NCI-H510A treated with DMSO at 0.1 percent for 48 hours (cell line): ENCODE results near the gene ZBTB20.
A peak's percentile ranks its signal among the peaks of the same experiment; 100 is the strongest.

Experiments
- DNase-seq: peaks from one replicate; lab custom pipeline; 2025; lab: John Stamatoyannopoulos, UW

ZBTB20 gene

DNA sequence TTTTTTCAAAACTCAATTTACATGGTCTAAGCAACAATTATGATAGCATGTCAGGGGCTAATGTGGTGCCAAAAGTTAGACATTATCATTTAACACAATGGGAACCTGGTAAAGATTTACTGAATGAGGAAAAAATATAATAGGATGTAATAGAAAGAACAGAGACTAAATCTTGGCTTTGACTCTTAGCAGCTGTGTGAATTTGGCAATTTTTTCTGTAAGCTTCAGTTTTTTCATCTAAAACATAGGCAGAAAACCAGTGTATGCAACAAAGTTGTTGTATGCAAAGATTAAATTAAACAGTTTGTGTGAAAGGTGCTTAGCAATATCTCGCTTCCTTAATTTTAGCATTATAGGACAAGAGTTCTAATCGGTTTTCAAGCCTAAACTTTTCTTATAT, 57.6 kb downstream of the ZBTB20 start:
- no peak for DNase-seq

DNA sequence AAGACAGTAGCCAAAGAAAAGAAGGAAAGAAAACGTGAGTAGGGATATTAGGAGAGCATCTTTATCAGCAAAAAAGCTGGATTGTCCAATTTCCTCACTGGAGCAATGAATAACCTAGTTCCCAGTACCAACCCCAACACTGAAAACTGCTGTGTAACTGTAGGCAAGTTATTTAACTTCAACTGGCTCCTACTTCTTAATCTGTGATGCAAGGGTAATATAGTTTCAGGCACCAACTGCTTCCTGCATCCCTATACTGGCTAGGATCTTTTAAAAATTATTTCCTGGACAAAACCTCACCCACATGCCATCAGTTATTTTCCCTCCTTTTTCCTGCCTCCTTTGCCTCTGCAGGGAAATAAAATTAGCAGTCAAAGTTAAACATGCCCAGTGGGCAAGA, 59.6 kb downstream of the ZBTB20 start:
- no peak for DNase-seq

DNA sequence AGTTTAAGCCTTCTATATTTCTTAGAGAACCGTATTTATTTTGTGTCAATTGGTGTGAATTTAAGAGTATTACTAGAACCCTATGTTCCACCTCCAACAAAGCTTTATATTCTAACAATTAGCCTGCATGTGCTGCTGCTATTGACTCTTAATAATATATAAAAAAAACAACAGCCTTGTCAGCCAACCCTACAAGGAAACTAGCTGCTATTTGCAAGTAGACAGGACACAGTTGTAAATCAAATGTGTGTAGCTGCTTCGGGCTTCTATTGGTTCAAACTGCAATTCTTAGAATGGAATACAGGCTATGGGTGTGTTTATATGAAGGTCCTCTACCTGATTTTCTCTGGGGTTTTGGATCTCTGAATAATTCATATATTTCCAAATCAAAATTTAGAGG, 60.7 kb downstream of the ZBTB20 start:
- no peak for DNase-seq

DNA sequence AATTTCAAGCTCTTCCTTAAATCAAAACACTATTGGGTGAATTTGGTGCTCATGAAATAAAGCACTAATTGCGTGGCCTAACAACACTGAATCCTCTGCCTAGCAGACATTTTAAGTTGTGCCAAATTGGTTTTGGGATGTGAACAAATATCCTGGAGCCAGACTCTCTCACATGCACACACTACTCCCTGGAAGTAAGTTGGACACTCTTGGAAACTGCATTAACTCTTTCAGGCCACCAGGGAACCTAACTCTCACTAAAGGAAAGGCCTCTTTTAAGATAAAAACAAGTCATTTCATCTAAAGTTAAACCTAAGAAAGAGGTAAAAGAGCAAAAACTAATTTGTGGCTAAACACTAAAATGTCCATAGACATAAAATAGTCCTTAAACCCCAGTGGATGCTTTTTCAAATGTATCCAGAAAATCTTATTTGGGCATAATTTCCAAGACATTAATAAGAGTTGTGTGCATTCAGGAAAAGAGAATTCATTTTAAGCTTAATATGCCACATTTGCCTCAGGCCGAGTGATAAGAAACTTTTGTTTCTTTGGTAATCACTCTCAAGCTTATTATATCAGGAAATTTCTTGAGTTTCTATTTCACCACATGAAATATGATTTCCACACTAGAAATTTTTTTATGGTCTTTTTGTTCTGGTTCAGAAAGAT, 61.8 kb downstream of the ZBTB20 start:
- DNase-seq = no peak

DNA sequence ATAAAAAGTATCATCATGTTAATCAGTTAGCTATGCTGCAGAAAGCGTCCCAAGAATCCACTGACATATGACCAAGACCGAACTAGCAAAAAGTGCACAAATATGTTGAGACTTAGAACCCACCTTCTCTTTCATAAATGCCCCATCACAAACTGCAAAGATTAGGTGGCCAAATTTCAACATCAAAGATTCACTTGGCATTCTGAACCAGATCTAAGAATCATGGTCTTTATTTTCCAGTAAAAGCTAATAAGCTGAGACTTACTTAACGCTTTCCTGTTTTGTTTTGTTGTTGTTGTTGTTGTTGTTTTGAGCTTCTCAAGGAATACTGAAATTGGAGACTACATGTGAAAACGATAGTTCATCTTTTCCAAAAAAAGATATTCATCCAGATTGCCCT, 62.4 kb downstream of the ZBTB20 start:
- DNase-seq = no peak

DNA sequence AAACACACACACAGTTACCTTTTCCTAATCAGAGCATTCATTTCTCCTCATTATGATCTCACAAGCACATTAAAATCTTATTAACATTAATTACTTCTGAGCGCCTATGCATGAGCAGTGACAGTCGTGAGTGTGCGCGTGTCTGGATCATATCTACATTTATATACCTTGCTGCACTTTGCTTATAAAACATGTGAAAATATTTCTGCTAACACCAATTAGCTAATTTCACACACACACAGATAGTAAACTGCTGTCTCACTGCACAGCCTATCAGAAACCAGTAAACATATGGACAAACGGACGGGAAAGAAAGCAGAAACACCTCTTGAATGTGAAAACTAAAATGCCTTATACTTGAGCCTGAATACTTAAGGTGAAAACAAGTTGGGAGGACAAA, 64.8 kb downstream of the ZBTB20 start:
- no peak for DNase-seq

DNA sequence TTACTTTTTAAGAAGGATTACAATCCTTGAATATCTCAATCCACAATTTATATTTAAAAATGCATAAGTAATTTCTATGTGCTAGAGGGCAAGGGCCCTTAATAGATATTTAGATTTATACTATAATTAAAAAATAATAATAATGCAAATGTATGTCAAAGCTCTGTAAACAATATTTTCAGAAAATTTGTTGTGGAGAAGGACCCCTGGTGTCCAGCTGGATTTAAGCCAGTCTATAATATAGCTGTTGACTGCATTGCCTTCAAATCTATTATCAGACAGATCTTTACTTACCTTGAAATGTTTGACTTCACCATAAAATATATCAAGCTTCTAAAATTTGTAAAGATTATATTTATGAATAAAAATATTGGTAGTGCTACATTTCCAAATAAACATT, 65.6 kb downstream of the ZBTB20 start:
- DNase-seq = no peak

DNA sequence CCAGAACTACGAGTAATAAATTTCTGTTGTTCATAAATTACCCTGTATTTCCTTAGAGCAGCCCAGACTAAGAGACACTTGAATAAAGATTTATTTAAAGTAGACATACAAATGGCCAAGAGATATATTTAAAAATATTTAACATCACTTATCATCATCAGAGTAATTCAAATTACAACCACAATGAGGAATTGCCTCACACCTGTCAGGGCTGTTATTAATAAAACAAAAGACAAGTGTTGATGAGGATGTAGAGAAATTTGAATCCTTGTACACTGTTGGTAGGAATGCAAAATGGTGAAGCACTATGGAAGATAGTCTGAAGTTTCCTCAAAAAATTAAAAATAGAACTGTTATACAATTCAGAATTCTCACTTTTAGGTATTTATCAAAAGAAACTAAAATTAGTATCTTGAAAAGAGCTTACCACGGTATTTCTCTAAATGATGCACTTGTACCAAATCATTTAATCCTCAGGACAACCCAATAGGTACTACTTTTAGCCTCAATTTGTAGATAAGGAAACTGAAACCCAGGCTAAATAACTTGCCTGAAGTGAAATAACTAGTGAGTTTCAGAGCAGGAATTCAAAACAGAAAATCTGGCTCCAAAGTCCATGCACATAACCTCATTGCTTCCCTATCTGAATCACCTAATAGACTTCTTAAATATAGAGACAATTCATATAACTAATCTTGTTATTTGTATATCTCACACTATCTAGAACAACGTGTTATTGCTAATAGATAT, 69.4 kb downstream of the ZBTB20 start:
- DNase-seq = no peak

DNA sequence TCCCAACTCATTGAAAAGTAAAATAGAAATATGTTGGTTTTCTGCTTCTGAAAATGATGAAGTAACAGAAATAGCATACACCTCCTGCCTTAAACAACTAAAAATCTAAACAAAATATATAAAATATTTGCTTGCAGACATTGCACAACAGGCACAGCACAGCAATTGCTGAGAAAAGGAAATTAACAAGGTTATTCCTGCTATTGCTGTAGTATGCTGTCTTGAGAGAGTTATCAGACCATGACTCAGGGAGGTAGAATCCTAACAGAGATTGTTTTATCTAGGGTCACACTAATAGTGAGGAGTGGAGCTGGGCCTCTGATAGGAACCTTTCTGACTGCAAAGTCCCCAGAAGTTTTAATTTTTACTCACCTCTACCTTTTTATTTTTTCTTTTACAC, 72.6 kb downstream of the ZBTB20 start:
- DNase-seq = no peak

DNA sequence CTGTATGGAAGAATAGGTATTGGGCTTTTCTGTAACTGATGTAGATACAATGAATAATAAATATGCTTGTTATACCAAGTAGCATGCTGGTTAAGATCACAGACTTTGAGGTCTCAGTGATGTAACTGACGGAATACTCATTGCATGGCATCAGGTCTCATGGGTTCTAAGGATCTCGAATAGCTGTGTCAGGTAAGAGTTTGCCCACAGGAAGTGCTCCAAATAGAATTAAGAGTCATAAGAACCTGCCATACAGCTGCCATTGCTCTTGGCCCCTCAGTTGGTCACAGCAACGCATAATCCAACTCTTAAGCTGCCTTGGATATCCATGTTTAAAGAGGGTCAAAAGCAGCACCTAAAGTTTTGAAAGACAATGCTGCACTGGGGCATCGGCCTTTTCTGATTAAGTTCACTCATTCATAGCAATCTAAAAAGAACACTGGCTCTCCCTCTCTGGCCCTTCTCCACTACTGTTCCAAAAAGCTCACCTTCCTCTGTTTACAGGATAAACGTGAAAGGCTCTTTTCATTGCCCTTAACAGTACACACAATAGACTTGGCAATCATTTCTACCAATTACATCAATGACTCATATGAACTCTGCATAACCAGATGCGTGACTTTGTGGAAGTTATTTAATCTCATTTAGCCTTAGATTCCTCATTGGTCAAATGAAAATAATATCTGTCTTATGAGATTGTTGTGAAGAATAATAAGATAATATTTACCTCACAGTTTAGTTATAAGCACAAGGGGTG, 74.6 kb downstream of the ZBTB20 start:
- no peak for DNase-seq

DNA sequence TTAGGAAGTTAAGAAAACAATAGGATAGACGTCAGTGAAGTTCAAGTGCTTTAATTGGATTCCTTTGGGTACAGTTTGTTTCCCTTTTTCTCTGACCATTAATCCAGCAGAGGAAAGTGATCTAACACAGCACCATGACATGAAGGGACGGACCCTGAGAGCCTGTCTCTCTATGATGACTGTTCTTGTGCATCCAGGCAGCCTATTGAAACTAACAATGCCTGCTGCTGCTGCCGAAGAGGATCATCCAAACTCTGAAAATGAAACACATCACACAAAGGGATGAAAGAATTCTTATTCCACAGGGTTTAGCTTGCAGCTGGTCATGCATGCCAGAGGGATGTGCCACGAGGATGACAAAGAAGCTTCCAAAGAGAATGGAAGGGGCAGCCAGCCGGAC, 75.5 kb downstream of the ZBTB20 start:
- DNase-seq = no peak

DNA sequence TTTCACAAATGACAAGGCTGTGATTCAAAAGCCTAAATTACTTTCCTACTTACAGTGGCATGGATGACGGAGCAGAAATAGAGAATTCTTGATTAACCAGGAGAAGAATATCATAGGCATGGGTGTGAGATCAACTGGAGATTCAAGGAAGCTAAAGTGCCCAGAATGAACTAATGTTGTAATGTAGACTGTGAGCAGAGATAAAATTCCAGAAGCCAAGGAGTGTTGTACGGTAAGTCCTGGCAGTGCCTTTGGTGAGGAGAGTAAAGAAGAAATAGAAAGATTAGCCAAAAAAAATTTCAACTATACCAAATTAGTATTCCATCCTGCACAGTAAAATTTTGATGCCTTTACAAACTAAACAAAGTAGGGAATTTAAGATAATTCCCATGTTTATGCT, 75.9 kb downstream of the ZBTB20 start:
- no peak for DNase-seq

DNA sequence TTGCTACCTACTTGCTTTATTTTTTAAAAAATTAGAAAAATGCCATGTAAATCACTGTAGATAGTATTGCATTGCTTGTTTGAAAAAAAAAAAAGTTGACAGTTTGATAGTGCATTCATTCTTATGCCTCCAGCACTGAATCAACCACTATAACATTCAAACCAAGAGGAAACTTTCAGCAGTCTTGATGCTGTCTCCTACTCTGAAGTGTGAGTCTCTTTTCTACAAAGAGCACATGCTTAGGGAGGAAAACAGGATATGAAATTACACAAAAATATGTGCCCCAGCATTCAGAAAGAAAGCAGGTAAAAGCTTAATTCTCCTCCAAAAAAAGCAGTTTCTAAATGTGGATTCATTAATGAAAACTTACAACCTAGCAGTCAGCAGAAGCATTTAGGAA, 78.3 kb downstream of the ZBTB20 start:
- DNase-seq = no peak

DNA sequence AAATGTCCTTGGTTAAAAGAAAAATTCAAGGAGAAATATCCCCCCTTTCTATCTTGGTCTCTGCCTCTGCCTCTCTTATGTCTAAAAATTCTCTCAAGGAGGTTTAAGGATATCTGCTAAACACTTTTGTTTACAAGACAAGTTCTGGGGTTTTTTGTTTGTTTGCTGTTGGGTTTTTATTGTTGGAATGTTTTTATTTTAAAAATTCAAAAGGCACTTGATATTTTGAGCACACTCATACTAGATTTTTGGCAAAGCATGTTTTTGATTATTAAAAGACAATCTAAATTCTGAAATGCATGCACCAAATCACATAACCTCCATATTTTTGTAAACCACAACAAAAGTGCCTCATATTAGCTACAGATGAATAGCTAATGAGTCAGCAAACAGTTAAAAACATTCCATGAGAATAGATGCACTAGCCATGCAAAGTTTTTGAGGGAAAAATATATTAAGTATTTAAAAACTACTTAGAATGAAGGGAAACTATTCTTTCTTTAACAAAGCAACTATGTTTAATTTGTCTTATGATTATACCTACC, 84.6 kb downstream of the ZBTB20 start:
- no peak for DNase-seq

DNA sequence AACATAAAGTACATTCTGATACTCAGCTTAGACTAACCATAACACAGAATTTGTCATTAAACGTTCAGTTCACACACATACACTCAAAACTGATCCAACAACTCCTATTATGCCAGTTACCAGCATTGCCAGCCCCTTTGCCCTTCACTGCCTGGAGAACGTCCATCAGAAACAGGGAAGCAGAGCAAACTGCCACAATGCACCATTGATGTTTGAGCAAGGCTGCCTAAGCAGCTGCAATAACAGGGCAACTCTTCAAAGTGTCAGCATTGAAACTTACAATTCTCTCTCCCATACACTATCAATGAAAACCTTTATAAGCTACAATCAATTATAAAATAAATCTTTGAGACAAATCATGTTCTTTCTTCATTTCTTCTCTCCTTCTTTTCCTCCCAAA, 85.1 kb downstream of the ZBTB20 start:
- no peak for DNase-seq

DNA sequence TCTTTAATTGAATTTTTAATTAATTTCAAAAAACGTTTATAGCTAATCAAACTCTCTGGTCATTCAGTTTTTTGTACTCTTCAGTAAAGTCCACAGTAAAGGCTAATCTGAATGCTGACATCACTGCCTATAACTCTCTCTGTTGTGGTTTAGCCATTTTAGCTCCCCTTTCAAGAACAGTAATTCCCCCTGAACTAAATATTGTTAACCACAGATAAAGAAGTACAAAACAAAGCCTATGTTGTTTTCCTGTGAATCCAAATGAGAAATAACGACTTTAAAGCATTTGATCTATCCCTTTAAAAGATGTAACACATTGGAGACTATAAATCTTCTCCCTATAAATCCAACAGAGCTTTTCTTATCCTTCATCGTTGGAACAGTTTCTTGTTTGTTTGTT, 94.2 kb downstream of the ZBTB20 start:
- no peak for DNase-seq

DNA sequence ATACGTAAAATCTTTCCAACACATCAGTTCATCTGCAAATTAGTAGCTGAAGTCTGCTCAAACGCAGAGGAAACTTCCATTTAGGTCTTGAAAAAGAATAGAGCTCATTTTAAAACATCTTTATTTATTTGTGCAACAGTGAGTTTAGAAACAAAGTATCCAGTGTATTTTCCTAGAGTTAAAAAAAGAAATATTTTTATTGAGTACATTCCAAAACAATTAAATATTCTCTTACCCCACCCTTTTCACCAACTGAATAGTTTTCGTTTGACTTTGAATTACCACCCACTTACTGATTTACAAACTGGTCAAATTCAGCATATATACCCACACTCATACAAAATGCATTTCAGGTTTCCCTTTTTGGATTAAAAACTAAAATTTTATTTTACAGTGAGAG, 104.7 kb downstream of the ZBTB20 start:
- DNase-seq = no peak

DNA sequence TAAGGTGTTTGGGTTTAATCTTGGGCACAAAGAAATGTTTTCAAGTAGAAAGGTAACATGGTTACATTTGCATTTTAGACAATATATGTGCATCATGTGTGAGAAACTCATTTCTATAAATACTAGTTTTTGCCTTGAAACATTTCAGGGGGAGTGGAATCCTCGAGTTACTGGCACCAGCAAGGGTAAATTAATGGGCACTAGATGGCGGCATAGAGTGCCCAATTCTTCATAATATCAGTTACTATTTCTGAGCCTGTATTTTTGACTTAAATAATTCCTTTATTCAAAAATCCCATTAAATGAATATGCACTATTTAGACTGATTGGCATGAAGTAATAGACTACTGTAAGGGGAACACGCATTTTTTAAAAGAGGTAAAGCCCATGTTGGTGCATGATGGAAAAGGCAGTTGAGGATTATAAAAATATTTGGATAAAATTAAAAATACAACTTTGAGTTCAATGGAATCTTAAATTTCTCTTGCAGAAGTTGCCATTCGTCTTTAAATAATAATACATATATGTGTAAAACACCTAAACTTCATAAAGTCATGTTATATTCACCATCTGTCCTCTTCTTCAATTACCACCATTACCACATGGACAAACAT, 106.3 kb downstream of the ZBTB20 start:
- DNase-seq = peak; percentile 2

DNA sequence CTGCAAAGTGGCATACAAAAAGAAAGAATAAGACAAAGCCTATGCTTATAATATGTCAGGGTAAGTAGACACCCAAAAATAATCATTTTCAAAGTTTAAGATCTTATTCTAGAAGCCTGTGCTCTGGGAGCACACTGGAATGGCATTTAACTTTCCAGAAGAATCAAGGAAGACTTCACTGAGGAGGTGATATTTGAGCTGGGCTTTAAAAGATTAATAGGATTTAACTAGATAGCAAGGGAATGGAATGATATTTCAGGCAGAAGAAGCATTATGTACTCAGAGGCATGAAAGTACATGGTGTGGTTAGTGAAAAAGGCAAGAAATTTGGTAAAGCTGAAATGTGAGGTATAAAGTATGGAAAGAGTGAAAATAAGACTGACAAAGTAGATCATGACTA, 106.8 kb downstream of the ZBTB20 start:
- DNase-seq = no peak

DNA sequence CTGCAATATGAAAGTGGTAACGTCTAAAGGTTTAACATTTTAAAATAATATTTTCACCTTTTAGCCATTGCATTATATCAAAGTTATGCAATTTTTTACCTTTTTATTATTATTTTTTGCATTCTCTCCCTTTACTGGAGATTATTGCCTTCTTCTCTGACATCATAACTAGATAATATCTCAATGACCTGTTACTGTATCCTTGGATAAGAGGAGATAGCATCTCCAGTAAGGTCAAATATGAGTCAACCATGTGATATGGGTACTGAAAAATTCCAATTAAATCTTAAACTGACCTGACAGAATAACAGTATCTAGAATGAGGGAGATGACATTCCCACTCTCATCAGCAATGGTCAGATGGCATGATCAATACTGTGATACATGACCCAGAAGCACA, 108.3 kb downstream of the ZBTB20 start:
- no peak for DNase-seq

DNA sequence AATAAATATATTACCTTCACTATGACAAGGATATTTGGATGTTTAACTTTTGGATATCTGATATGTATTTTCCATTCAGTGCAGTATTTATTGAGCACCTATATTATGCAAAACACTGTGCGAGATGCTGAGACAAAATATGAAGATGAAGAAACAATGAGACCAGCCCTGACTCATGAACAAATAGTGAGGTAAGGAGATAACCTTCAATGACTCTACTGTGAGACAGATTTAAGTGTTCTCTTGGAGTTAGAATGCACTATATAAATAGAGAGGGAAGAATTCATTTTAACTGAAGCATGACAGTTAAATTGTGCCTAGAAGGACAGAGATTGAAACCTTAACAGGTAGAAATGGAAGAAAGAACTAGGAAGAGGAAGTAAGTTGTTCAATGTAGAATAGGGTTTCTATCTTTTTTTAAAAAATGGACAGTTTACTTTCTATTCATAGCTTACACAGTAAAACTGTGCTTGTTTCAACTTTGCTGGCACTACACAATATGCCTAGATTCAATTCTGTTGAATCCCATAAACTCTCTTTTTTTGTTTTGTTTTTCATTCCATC, 124.2 kb downstream of the ZBTB20 start:
- no peak for DNase-seq

DNA sequence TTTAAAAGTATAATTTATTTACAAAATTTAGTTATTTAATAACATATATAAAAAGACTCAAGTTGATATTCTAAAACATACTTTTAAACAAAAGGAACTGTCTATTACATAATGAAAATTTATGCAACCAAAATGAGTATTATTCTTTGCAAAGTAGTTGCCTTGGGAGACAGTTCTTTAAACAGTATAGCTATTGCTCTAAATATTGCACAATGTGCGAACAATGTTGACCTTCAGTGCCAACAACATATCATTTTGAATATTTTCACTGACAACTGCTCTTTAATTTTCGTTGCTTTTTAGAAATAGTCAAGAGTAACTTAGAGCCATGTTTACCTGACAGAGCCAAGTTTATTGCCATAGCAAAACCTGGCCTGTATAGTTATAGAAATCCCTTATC, 124.9 kb downstream of the ZBTB20 start:
- no peak for DNase-seq
